ENCODE data around the gene GNAO1. TPM values are rescaled to one million over a fixed set of nuclear protein-coding genes. Genes with fewer than 3 reads are reported as not detected.

The GNAO1 gene
- total and polyA plus RNA-seq, 4 donors: 34.4 to 331 (median 177) TPM

DNA sequence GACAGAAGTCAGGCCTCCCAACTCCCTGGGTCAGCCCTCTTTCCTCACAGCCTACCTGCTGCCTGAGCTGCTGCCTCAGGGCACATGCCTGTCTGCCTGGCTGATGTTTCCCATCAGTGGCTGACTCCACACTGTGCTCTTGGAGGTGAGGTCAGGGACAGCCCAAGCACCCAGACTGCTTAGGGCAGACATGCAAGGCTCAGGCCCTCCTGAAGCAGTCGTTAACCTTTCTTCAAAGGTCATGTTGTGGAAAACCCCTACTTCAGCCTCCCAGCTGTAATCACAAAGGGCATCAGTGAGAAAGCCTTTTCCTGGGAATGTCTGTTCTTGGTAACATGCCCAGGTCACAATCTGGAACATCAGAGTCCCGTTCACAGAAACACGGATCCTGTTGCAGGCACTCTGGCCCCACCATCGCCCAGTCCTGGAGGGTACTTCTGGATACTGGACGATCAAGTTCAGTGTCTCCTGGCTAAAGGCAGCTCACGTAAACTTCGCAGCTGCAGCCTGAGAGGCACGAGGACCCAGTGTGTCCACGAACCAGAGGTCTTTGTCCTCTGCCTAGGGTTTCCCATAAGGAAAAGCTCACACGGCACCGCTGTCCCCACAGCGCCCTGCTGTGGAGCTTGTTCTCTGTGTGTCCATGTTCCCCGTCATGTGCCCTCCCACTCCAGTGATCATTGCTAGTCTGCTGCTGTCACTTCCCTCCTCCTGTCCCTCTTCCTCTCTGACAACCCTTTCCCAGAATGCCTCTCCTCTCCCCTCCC lies 54.9 kb downstream of the GNAO1 start:
- no peak overlapping the region for H3K4me3 ChIP-seq (ENCODE audit: low read depth, low read length)
- 51% methylated on average over 13 of the region's 13 CpGs for WGBS (ENCODE audit: insufficient coverage)
- peak in 1 of 6 donors; percentile 60 for DNase-seq (ENCODE audit: low read depth in 4 of 6, low spot score in 6 of 6)

DNA sequence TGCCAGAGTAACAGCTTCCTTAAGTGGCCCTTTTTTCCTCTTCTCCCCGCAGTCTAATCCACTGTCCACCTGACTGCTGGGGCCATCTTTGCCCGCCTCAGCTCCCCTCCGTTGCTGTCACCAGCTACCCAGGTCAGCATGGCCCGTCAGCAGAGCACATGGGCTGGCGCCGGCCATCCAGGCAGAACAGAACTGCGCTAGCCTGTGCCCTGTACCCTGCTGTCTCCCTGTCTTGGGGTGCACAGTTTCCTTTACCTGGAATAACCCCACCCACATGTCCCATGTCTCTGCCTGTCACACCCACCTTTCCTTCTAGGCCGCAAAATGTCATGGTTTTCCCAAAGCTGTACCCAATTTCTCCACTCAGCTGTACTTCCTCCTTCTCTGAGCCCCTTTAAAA lies 55.7 kb downstream of the GNAO1 start:
- Histone ChIP-seq H3K36me3 (ENCODE audit: control insufficient read depth, insufficient read depth, low read length) (peaks cover 14% of the 10 kb centered on the region), H3K27ac (ENCODE audit: low read depth, low read length) (no peak overlapping the region), H3K9me3 (ENCODE audit: control insufficient read depth, insufficient read depth, low read length) (no peaks in the 10 kb centered on the region), H3K4me3 (ENCODE audit: low read depth, low read length) (no peak overlapping the region), H3K27me3 (ENCODE audit: control insufficient read depth, insufficient read depth, low read length) (no peaks in the 10 kb centered on the region), H3K4me1 (ENCODE audit: control insufficient read depth, insufficient read depth, low read length) (peaks cover 22% of the 10 kb centered on the region)
- WGBS (ENCODE audit: insufficient coverage): 93% methylated on average over 8 of the region's 8 CpGs
- DNase-seq (ENCODE audit: low read depth in 4 of 6, low spot score in 6 of 6): no peak

More for the DNA sequence above, 54.9 kb downstream of the GNAO1 start:
- Histone ChIP-seq H3K36me3 (ENCODE audit: control insufficient read depth, insufficient read depth, low read length) (peaks cover 14% of the 10 kb centered on the region), H3K4me1 (ENCODE audit: control insufficient read depth, insufficient read depth, low read length) (peaks cover 21% of the 10 kb centered on the region), H3K27me3 (ENCODE audit: control insufficient read depth, insufficient read depth, low read length) (no peaks in the 10 kb centered on the region), H3K27ac (ENCODE audit: low read depth, low read length) (peak overlapping the region; percentile 18), H3K9me3 (ENCODE audit: control insufficient read depth, insufficient read depth, low read length) (no peaks in the 10 kb centered on the region)

DNA sequence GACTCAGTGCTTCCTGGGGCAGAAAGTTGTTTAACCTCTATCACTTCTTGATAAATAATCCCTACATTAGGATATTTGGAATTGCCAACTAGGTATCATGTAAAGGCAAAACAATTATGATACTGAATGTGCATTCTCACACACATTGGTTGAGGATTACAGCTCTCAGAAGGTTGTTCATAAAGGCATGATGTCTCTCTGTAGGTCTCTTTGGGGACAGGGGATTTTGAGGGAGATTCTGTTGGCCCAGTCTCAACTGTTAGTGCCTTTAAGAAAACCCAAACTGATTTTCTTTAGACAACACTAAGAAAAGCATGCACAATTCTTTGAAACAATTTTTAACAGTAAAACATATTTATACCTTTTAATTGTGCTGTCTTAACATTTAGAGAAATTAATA lies 56.5 kb downstream of the GNAO1 start:
- no peaks in the 10 kb centered on the region for H3K9me3 ChIP-seq (ENCODE audit: control insufficient read depth, insufficient read depth, low read length)
- no peak overlapping the region for H3K27ac ChIP-seq (ENCODE audit: low read depth, low read length)
- no peak for DNase-seq (ENCODE audit: low read depth in 4 of 6, low spot score in 6 of 6)
- no peak overlapping the region for H3K4me3 ChIP-seq (ENCODE audit: low read depth, low read length)
- H3K36me3 ChIP-seq (ENCODE audit: control insufficient read depth, insufficient read depth, low read length): peaks cover 16% of the 10 kb centered on the region
- peaks cover 30% of the 10 kb centered on the region for H3K4me1 ChIP-seq (ENCODE audit: control insufficient read depth, insufficient read depth, low read length)
- no peaks in the 10 kb centered on the region for H3K27me3 ChIP-seq (ENCODE audit: control insufficient read depth, insufficient read depth, low read length)

DNA sequence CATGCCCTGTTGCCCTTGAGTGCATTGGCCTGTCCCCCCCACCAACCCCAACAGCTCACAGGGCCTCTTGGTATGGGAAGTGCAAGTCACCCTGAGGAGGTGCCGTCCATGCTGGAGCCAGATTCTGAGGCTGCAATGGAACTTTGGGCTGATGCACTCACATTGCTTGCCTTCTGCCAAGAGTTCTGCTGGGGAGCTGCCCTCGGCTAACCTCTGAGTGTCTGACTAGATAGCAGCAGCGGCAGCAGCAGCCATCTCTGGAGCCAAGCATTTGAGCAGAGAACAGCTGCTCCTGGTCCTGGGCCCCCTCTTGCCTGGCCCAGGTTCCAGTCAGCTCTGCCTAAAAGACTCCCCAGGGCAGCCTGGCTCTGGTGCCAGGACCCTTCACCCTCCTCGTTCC lies 61.5 kb downstream of the GNAO1 start:
- Histone ChIP-seq H3K9me3 (ENCODE audit: control insufficient read depth, insufficient read depth, low read length) (no peaks in the 10 kb centered on the region), H3K4me3 (ENCODE audit: low read depth, low read length) (no peak overlapping the region), H3K27me3 (ENCODE audit: control insufficient read depth, insufficient read depth, low read length) (no peaks in the 10 kb centered on the region), H3K36me3 (ENCODE audit: control insufficient read depth, insufficient read depth, low read length) (peaks cover 19% of the 10 kb centered on the region), H3K4me1 (ENCODE audit: control insufficient read depth, insufficient read depth, low read length) (peaks cover 27% of the 10 kb centered on the region), H3K27ac (ENCODE audit: low read depth, low read length) (no peak overlapping the region)
- 52% methylated on average over 3 of the region's 4 CpGs for WGBS (ENCODE audit: insufficient coverage)
- no peak for DNase-seq (ENCODE audit: low read depth in 4 of 6, low spot score in 6 of 6)

DNA sequence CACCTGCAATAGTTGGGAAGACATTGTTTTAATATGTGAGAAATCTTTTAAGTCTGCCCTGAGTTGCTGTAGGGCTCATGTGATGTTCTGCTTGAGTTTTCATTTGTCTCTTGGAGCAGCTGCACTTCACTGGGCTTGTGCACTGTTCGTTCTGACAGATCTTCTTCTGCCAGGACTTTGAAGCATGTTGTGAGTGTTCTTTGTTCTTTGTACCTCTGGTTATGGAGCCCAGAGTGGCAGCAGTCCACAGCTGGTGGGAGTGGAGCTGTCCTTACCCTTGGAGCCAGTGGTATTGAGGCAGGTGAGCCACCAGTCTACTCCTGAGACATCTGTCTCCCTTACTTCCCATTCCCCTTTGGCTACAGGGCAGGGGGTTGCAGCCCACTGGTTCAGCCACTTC lies 64.6 kb downstream of the GNAO1 start:
- WGBS (ENCODE audit: insufficient coverage): 67% methylated on average over 1 of the region's 1 CpG
- no peak overlapping the region for H3K4me3 ChIP-seq (ENCODE audit: low read depth, low read length)
- H3K36me3 ChIP-seq (ENCODE audit: control insufficient read depth, insufficient read depth, low read length): peaks cover 6% of the 10 kb centered on the region
- DNase-seq (ENCODE audit: low read depth in 4 of 6, low spot score in 6 of 6): no peak
- H3K4me1 ChIP-seq (ENCODE audit: control insufficient read depth, insufficient read depth, low read length): peaks cover 56% of the 10 kb centered on the region
- no peaks in the 10 kb centered on the region for H3K9me3 ChIP-seq (ENCODE audit: control insufficient read depth, insufficient read depth, low read length)
- no peaks in the 10 kb centered on the region for H3K27me3 ChIP-seq (ENCODE audit: control insufficient read depth, insufficient read depth, low read length)
- H3K27ac ChIP-seq (ENCODE audit: low read depth, low read length): no peak overlapping the region

DNA sequence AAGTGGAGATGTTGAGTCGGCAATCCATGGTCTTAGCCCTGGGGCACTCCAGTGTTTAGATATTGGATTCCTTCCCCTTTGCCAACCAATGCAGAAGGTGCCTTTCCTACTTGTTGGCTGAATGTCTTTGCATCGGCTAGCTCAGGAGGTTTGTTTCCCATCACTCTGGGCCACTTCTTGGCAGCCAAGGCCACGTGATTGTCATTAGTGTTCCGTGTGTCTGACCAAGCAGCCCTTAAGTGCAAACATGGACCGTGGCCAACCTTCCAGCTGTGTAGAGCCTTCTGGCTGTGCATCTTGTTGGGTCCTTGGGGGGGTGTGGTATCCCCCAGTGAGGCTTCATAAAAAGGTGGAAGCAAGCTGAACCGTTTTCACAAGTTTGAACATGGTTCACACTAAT lies 66.0 kb downstream of the GNAO1 start:
- Histone ChIP-seq H3K4me3 (ENCODE audit: low read depth, low read length) (no peak overlapping the region), H3K27ac (ENCODE audit: low read depth, low read length) (peak overlapping the region; percentile 40), H3K4me1 (ENCODE audit: control insufficient read depth, insufficient read depth, low read length) (peaks cover 65% of the 10 kb centered on the region), H3K9me3 (ENCODE audit: control insufficient read depth, insufficient read depth, low read length) (no peaks in the 10 kb centered on the region), H3K27me3 (ENCODE audit: control insufficient read depth, insufficient read depth, low read length) (no peaks in the 10 kb centered on the region), H3K36me3 (ENCODE audit: control insufficient read depth, insufficient read depth, low read length) (peaks cover 6% of the 10 kb centered on the region)
- WGBS (ENCODE audit: insufficient coverage): 59% methylated on average over 5 of the region's 6 CpGs
- peak in 2 of 6 donors; percentile 51 to 63 for DNase-seq (ENCODE audit: low read depth in 4 of 6, low spot score in 6 of 6)

DNA sequence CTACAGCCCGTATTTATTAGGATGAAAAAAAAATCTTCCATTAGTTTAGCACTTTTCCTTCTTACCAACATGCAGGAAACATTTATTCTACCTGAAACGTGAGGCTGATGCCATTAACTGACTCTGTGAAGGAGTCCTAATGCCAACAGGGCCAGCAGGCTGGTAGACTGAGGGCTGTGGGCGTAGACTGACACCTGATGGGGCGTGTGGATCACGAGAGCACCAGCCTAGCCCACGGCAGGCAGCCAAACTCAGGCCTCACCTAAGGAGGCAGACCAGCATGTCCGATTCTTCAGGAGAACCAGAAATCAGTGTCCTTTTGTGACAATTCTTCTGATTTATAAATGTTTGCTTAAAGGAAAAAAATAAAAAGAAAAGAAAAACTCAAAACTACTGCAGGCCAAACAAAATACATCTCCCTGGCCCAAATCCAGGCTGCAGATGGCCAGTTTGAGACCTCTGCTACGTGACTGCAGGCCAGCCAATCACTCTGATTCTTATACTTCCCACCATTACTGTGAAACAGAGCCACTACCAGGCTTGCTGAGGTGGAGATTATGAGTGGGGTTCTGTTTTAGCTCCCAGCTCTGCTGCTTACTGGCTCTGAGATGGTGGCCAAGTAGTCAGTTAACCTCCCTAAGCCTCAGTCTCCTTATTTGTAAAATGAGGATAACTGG lies 66.5 kb downstream of the GNAO1 start:
- peak overlapping the region; percentile 55 for H3K27ac ChIP-seq (ENCODE audit: low read depth, low read length)
- peaks cover 60% of the 10 kb centered on the region for H3K4me1 ChIP-seq (ENCODE audit: control insufficient read depth, insufficient read depth, low read length)
- no peaks in the 10 kb centered on the region for H3K27me3 ChIP-seq (ENCODE audit: control insufficient read depth, insufficient read depth, low read length)
- no peak overlapping the region for H3K4me3 ChIP-seq (ENCODE audit: low read depth, low read length)
- WGBS (ENCODE audit: insufficient coverage): 75% methylated on average over 5 of the region's 8 CpGs
- peaks cover 3% of the 10 kb centered on the region for H3K36me3 ChIP-seq (ENCODE audit: control insufficient read depth, insufficient read depth, low read length)
- no peaks in the 10 kb centered on the region for H3K9me3 ChIP-seq (ENCODE audit: control insufficient read depth, insufficient read depth, low read length)
- DNase-seq (ENCODE audit: low read depth in 4 of 6, low spot score in 6 of 6): peak in 2 of 6 donors; percentile 36 to 67

DNA sequence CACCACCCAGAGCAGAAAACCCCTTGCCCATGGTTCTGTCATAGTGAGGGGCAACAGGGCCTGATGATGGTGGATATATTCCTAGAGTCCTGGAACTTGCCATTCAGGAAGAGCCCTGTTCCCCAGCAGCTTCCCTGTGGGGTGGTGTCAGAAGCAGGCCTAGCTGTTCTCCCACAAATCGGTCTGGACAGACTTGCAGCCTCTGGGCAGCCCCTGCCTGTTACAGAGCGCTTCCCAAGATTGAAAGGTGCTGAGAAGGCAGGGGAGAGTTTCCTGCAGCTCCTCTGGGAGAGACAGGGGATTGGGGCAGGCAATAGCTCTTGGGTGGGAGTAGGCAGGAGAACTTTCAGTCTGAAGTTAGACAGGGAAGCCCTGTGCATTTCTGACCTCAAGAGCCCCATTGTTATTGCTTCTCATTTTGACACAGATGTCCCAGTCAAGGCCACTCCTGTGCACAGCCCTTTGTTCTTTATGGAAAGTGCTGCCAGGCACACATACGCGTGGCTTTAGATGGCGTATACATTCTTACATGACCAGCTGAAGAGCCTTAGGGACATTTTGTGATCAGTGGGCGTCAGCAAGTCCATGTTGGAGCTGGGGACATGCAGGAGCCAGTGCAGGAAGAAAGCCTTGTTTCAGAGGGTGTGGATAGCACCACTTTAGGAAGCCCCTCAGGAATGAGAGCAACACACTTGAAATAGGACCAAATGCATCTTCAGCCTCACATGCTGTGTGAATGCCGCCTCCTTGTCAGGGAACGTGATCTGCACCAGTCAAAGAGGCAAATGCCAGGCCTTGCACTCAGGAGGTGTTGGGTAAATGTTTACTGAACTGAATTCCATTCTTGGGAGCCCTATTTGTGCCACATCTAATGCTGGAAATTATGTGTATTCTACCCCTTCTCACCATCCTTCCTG lies 67.5 kb downstream of the GNAO1 start:
- H3K27ac ChIP-seq (ENCODE audit: low read depth, low read length): peak overlapping the region; percentile 55
- no peak overlapping the region for H3K4me3 ChIP-seq (ENCODE audit: low read depth, low read length)
- peak in 1 of 6 donors; percentile 25 for DNase-seq (ENCODE audit: low read depth in 4 of 6, low spot score in 6 of 6)
- no peaks in the 10 kb centered on the region for H3K9me3 ChIP-seq (ENCODE audit: control insufficient read depth, insufficient read depth, low read length)
- 75% methylated on average over 8 of the region's 8 CpGs for WGBS (ENCODE audit: insufficient coverage)
- H3K36me3 ChIP-seq (ENCODE audit: control insufficient read depth, insufficient read depth, low read length): peaks cover 1% of the 10 kb centered on the region
- no peaks in the 10 kb centered on the region for H3K27me3 ChIP-seq (ENCODE audit: control insufficient read depth, insufficient read depth, low read length)
- H3K4me1 ChIP-seq (ENCODE audit: control insufficient read depth, insufficient read depth, low read length): peaks cover 63% of the 10 kb centered on the region

DNA sequence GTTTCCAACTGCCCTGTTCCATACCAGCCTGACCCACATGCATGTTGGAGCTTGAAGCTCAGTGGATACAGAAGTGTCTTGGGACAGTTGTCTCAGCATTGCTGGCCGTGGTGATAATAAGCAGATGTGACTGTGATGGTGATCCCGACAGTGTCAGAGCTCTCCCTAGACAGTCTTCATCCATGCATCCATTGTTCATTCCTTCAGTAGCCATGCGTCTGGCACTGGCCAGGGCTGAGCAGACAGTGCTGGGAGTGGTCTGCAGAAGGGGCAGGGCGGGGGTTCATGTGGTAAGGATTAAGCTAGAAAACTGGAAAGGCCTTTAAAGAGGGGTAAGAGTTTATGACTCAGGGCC lies 68.1 kb downstream of the GNAO1 start:
- H3K4me1 ChIP-seq (ENCODE audit: control insufficient read depth, insufficient read depth, low read length): peaks cover 69% of the 10 kb centered on the region
- no peak for DNase-seq (ENCODE audit: low read depth in 4 of 6, low spot score in 6 of 6)
- H3K4me3 ChIP-seq (ENCODE audit: low read depth, low read length): no peak overlapping the region
- peaks cover 6% of the 10 kb centered on the region for H3K36me3 ChIP-seq (ENCODE audit: control insufficient read depth, insufficient read depth, low read length)
- H3K27ac ChIP-seq (ENCODE audit: low read depth, low read length): peak overlapping the region; percentile 13
- no peaks in the 10 kb centered on the region for H3K27me3 ChIP-seq (ENCODE audit: control insufficient read depth, insufficient read depth, low read length)
- no peaks in the 10 kb centered on the region for H3K9me3 ChIP-seq (ENCODE audit: control insufficient read depth, insufficient read depth, low read length)
- 88% methylated on average over 1 of the region's 4 CpGs for WGBS (ENCODE audit: insufficient coverage)

Data from spinal cord (tissue), 10 donors.